Parathyroid adenoma (tissue), 2 donors: ENCODE data around the gene C4orf36.

ENCODE experiments used
- H2AFZ ChIP-seq: fragments of 300-600 bp; sonication (generic); one replicate; pipeline ENCODE4 v1.7.0; 2017; ENCODE audit warnings: antibody characterized with exemption, mild to moderate bottlenecking
- H3K27ac ChIP-seq: fragments of 300-600 bp; sonication (generic); one replicate; pipeline ENCODE4 v1.7.0; 2017
- H3K27me3 ChIP-seq: fragments of 300-600 bp; sonication (generic); one replicate; pipeline ENCODE4 v1.7.0; 2017; ENCODE audit warnings: low read length; ENCODE audit not compliant: control insufficient read depth, insufficient read depth
- H3K36me3 ChIP-seq: fragments of 300-600 bp; sonication (generic); one replicate; pipeline ENCODE4 v1.7.0; 2017; ENCODE audit warnings: low read length; ENCODE audit not compliant: control insufficient read depth, insufficient read depth
- H3K4me1 ChIP-seq: fragments of 300-600 bp; sonication (generic); one replicate; pipeline ENCODE4 v1.7.0; 2017; ENCODE audit warnings: control low read depth
- H3K4me2 ChIP-seq: fragments of 300-600 bp; sonication (generic); one replicate; pipeline ENCODE4 v1.7.0; 2017; ENCODE audit warnings: low read length
- H3K4me3 ChIP-seq: fragments of 300-600 bp; sonication (generic); one replicate; pipeline ENCODE4 v1.7.0; 2017; ENCODE audit warnings: low read depth, low read length
- H3K79me2 ChIP-seq: fragments of 300-600 bp; sonication (generic); one replicate; pipeline ENCODE4 v1.7.0; 2017; ENCODE audit warnings: control low read depth
- H3K9ac ChIP-seq: fragments of 300-600 bp; sonication (generic); one replicate; pipeline ENCODE4 v1.7.0; 2017; ENCODE audit warnings: mild to moderate bottlenecking
- H3K9me3 ChIP-seq: fragments of 300-600 bp; sonication (generic); one replicate; pipeline ENCODE4 v1.7.0; 2017; ENCODE audit warnings: low read length; ENCODE audit not compliant: control insufficient read depth
- CTCF ChIP-seq: fragments of 300-600 bp; sonication (generic); IDR thresholded peaks from one replicate; pipeline ENCODE4 v1.7.0; 2017; ENCODE audit warnings: antibody characterized with exemption, mild to moderate bottlenecking
- donor health status: primary hyperparathyroidism.

The C4orf36 gene

GRCh38 chr4:86921608-86922252, 29.5 kb upstream of the C4orf36 start:
- Histone ChIP-seq H3K27me3 (no peaks in the 10 kb centered on the region), H2AFZ (no peak overlapping the region), H3K79me2 (no peaks in the 10 kb centered on the region), H3K4me3 (no peak overlapping the region), H3K9me3 (no peaks in the 10 kb centered on the region), H3K36me3 (no peaks in the 10 kb centered on the region), H3K27ac (no peak overlapping the region), H3K4me1 (no peaks in the 10 kb centered on the region), H3K4me2 (no peak overlapping the region), H3K9ac (no peak overlapping the region)
- no peak for TF ChIP-seq CTCF

GRCh38 chr4:86919561-86920223, 27.5 kb upstream of the C4orf36 start:
- Histone ChIP-seq H3K27ac (no peak overlapping the region), H3K4me3 (no peak overlapping the region), H3K4me1 (no peaks in the 10 kb centered on the region), H3K9ac (no peak overlapping the region), H2AFZ (no peak overlapping the region), H3K79me2 (no peaks in the 10 kb centered on the region), H3K36me3 (no peaks in the 10 kb centered on the region), H3K4me2 (no peak overlapping the region), H3K27me3 (no peaks in the 10 kb centered on the region), H3K9me3 (no peaks in the 10 kb centered on the region)
- TF ChIP-seq CTCF = no peak

GRCh38 chr4:86918539-86919072, 26.4 kb upstream of the C4orf36 start:
- Histone ChIP-seq H3K79me2 (no peaks in the 10 kb centered on the region), H3K4me1 (no peaks in the 10 kb centered on the region), H3K9me3 (no peaks in the 10 kb centered on the region), H3K27ac (no peak overlapping the region), H3K4me3 (no peak overlapping the region), H3K36me3 (no peaks in the 10 kb centered on the region), H3K4me2 (no peak overlapping the region), H2AFZ (no peak overlapping the region), H3K27me3 (no peaks in the 10 kb centered on the region), H3K9ac (no peak overlapping the region)
- TF ChIP-seq CTCF = no peak

- Histone ChIP-seq H3K4me1 (no peaks in the 10 kb centered on the region), H3K27me3 (no peaks in the 10 kb centered on the region), H3K4me3 (no peak overlapping the region), H3K9me3 (no peaks in the 10 kb centered on the region), H2AFZ (no peak overlapping the region), H3K79me2 (no peaks in the 10 kb centered on the region), H3K36me3 (no peaks in the 10 kb centered on the region), H3K27ac (no peak overlapping the region), H3K9ac (no peak overlapping the region), H3K4me2 (no peak overlapping the region)
- no peak for TF ChIP-seq CTCF
These were observed 25.2 kb upstream of the C4orf36 start for GRCh38 chr4:86917212-86918039.
